PC-9 (cell line): ENCODE measurements around the gene COX18. TPM values are rescaled to one million over a fixed set of nuclear protein-coding genes. Genes with fewer than 3 reads are reported as not detected.

Source experiments
- BruUV-seq: library from RNA; stranded (reverse); fragments of 400-500 nt; replicated peaks from 2 replicates; lab custom pipeline; 2021; lab: Mats Ljungman, UMichigan
- CTCF ChIA-PET: fragments of 300-600 bp; sonication (Branson Sonifier 250); formaldehyde crosslinking; loops from one replicate; lab custom pipeline; 2022; ENCODE audit warnings: antibody characterized with exemption; lab: Charles Lee
- POLR2A ChIA-PET: fragments of 300-600 bp; sonication (Branson Sonifier 250); formaldehyde crosslinking; loops from one replicate; lab custom pipeline; 2022; ENCODE audit warnings: antibody characterized with exemption; ENCODE audit not compliant: unreplicated experiment; lab: Charles Lee
- DNase-seq, 2 experiments: peaks; one replicate each; pipeline versions ENCODE4 v3.0.0 to v3.0.0-alpha.2; 2015 to 2022; ENCODE audit warnings: mixed read lengths in 1 of 2
- H2AFZ ChIP-seq: fragments of 200-600 bp; sonication (generic); 2 replicates; pipeline ENCODE4 v1.8.1; 2017; ENCODE audit warnings: antibody characterized with exemption
- H3F3A ChIP-seq: fragments of 200-600 bp; sonication (generic); 2 replicates; pipeline ENCODE4 v1.8.1; 2017; ENCODE audit warnings: antibody characterized with exemption, mild to moderate bottlenecking, low read depth; ENCODE audit not compliant: insufficient read depth
- H3K27ac ChIP-seq: fragments of 200-600 bp; sonication (generic); 2 replicates; pipeline ENCODE4 v1.6.1; 2016; ENCODE audit warnings: mixed run types
- H3K27me3 ChIP-seq: fragments of 200-600 bp; sonication (generic); 2 replicates; pipeline ENCODE4 v1.6.1; 2016; ENCODE audit warnings: low read depth, mixed run types; ENCODE audit not compliant: insufficient read depth
- H3K36me3 ChIP-seq: fragments of 200-600 bp; sonication (generic); 2 replicates; pipeline ENCODE4 v1.6.1; 2016; ENCODE audit warnings: low read depth, mixed run types
- H3K4me1 ChIP-seq: fragments of 200-600 bp; sonication (generic); replicated peaks from 2 replicates; pipeline ENCODE4 v1.6.1; 2016; ENCODE audit warnings: mixed run types; ENCODE audit not compliant: insufficient read depth
- H3K4me2 ChIP-seq: fragments of 200-600 bp; sonication (generic); 2 replicates; pipeline ENCODE4 v1.6.1; 2017; ENCODE audit warnings: mixed run types
- H3K4me3 ChIP-seq: fragments of 200-600 bp; sonication (generic); 2 replicates; pipeline ENCODE4 v1.6.1; 2016; ENCODE audit warnings: mixed run types
- H3K79me2 ChIP-seq: fragments of 200-600 bp; sonication (generic); 2 replicates; pipeline ENCODE4 v1.6.1; 2017; ENCODE audit warnings: low read depth, mixed run types
- H3K9me2 ChIP-seq: fragments of 200-600 bp; sonication (generic); 2 replicates; pipeline ENCODE4 v1.8.1; 2017; ENCODE audit warnings: mild to moderate bottlenecking; ENCODE audit not compliant: insufficient read depth
- H3K9me3 ChIP-seq: fragments of 200-600 bp; sonication (generic); 2 replicates; pipeline ENCODE4 v1.8.1; 2016; ENCODE audit warnings: low read depth; ENCODE audit not compliant: insufficient read depth
- H4K20me1 ChIP-seq: fragments of 200-600 bp; sonication (generic); 2 replicates; pipeline ENCODE4 v1.8.1; 2017; ENCODE audit not compliant: insufficient read depth
- CTCF ChIP-seq: fragments of 200-600 bp; sonication (generic); conservative IDR thresholded peaks from 2 replicates; pipeline ENCODE4 v1.6.1; 2017; ENCODE audit warnings: mixed run types, antibody characterized with exemption, mild to moderate bottlenecking, moderate library complexity
- EZH2 ChIP-seq: fragments of 200-600 bp; sonication (generic); IDR thresholded peaks from 2 replicates; pipeline ENCODE4 v1.8.0; 2017; ENCODE audit warnings: antibody characterized with exemption, low read depth
- intact Hi-C: fragments of 100-400 bp; cut with micrococcal nuclease; formaldehyde crosslinking; loops from one replicate; pipeline ENCODE4 v1.10.0; 2022; ENCODE audit not compliant: unreplicated experiment
- total RNA-seq: library from RNA; stranded (reverse); gene quantifications from 2 replicates; pipeline ENCODE4 v1.2.3, GENCODE V29; 2021

COX18 gene
- total RNA-seq, 1 experiment from 2014 or later: 8.0 TPM

- no peaks in the 10 kb centered on the region for H3K79me2 ChIP-seq
- H3K9me3 ChIP-seq: no peaks in the 10 kb centered on the region
- no peak overlapping the region for H3K27ac ChIP-seq
- BruUV-seq: no TSS peak
- H2AFZ ChIP-seq: no peak overlapping the region
- ChIA-PET POLR2A (no interaction called here), CTCF (no interaction called here)
- H3K9me2 ChIP-seq: no peaks in the 10 kb centered on the region
- intact Hi-C loops: no loop called here
- no peaks in the 10 kb centered on the region for H3K4me1 ChIP-seq
- no peak overlapping the region for H3K4me3 ChIP-seq
- no peaks in the 10 kb centered on the region for H3F3A ChIP-seq
- no peaks in the 10 kb centered on the region for H3K36me3 ChIP-seq
- no peak for TF ChIP-seq EZH2
- no peak for TF ChIP-seq CTCF
- H4K20me1 ChIP-seq: no peaks in the 10 kb centered on the region
- no peak overlapping the region for H3K4me2 ChIP-seq
- H3K27me3 ChIP-seq: no peaks in the 10 kb centered on the region
- no peak for DNase-seq
Measured at GRCh38 chr4:73045879-73046278, 23.6 kb downstream of the COX18 start.

- no TSS peak for BruUV-seq
- Histone ChIP-seq H3K27me3 (no peaks in the 10 kb centered on the region), H3K79me2 (no peaks in the 10 kb centered on the region), H3K4me2 (no peak overlapping the region), H3K27ac (no peak overlapping the region), H2AFZ (no peak overlapping the region), H3K9me2 (no peaks in the 10 kb centered on the region), H3K36me3 (no peaks in the 10 kb centered on the region), H3K4me3 (no peak overlapping the region), H3F3A (no peaks in the 10 kb centered on the region), H3K4me1 (no peaks in the 10 kb centered on the region), H3K9me3 (no peaks in the 10 kb centered on the region), H4K20me1 (no peaks in the 10 kb centered on the region)
- no peak for DNase-seq
- CTCF ChIA-PET: no interaction called here
- intact Hi-C loops: no loop called here
- TF ChIP-seq CTCF (no peak), EZH2 (no peak)
- POLR2A ChIA-PET: no interaction called here
Measured at GRCh38 chr4:73037057-73037456, 32.5 kb downstream of the COX18 start.

- Histone ChIP-seq H3K9me2 (no peaks in the 10 kb centered on the region), H3K4me2 (no peak overlapping the region), H3K4me3 (no peak overlapping the region), H3K79me2 (no peaks in the 10 kb centered on the region), H4K20me1 (no peaks in the 10 kb centered on the region), H3K36me3 (no peaks in the 10 kb centered on the region), H3K27me3 (no peaks in the 10 kb centered on the region), H3K27ac (no peak overlapping the region), H2AFZ (no peak overlapping the region), H3F3A (no peaks in the 10 kb centered on the region), H3K9me3 (no peaks in the 10 kb centered on the region), H3K4me1 (no peaks in the 10 kb centered on the region)
- TF ChIP-seq EZH2: no peak
- TF ChIP-seq CTCF: no peak
- ChIA-PET CTCF (no interaction called here), POLR2A (interaction anchor here (0.6 kb wide), 1 partner anchor 539 kb away, joined by 4 read pairs; no protein-coding TSS in a partner anchor)
- intact Hi-C loops: no loop called here
- DNase-seq: no peak
- BruUV-seq: no TSS peak
Measured at GRCh38 chr4:73036123-73036522, 33.4 kb downstream of the COX18 start.
